CD4-positive, alpha-beta T cell treated with Interferon alpha-2 for 1 hour (primary cell): ENCODE data around the gene NCEH1.

Experiments used
- DNase-seq, 2 donors: peaks; one replicate each; pipeline ENCODE4 v3.0.0-alpha.2; 2020 to 2022

Gene NCEH1

DNA sequence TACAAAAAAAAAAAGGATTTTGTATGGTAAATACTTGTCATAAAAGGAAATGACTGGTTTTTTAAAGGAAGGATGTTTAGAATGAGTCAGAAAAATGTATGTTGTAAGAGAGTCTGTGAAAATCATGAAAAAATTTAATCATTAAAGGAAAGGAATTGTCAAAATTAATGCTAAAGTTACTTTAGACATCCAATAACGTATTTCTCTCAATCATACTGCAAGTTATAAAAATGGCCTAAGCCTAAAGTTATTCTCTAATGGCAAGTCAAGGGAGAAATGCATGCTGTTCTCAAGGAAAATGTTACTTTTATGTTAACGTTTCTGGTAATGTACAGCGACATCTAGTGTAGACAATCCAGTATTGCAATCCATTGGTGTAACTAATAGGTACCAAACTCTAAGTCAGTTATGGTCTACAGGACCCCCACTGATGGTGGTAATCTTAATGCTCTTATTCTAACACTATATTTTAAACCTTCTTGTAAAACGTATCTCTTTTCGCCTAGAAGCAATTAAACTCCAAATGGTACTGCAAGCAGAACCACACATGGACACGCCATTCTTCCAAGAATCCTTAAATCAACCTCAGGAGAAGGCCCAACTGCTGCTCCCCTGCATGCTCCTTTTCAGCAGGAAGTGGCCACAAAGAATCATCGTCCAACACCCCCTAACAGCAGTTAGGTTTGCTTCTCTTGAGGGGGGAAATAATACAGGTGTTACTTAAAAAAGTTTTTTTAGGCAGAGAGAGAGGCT lies 35.2 kb downstream of the NCEH1 start:
- peak in 1 of 2 donors; percentile 63 for DNase-seq

DNA sequence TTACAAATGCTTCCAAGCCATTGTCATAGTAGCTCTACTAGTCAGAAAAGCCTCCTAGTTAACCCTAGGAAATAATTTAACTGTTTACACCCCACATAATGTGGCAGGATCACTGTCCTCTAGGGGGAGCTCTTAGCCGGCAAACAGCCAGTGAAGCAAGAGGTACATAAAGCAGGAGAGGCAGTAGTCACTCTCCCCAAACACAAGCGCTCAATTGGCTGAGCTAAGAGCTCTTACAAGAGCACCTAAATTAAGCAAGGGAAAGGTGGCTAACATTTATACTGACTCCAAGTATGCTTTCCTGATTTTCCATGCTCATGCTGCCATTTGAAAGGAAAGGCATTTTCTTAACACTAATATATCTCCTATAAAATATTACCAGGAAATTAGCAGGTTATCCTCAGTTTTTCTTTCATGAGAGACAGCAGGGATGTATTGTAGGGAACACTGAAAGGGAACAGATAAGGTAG lies 37.6 kb downstream of the NCEH1 start:
- peak; percentile 52 to 67 for DNase-seq

DNA sequence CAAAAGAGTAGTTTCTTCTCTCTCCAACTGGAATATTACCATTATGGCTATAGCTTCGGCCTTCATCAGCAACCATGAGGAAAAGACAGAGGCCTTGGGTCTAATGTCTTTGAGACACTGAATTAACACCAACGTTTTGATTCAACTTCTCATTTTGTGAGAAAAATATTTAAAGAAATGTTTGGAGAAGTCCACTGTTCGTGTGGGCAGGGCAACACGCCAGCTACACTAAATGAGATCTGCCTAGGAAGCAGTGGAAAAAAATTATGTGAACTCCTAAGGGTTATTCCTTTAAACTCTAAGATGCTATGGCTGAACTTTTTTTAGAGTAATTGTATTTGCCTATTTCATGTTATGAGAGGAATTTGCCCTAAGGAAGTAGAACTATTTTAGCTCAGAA lies 41.8 kb downstream of the NCEH1 start:
- DNase-seq, result no peak

DNA sequence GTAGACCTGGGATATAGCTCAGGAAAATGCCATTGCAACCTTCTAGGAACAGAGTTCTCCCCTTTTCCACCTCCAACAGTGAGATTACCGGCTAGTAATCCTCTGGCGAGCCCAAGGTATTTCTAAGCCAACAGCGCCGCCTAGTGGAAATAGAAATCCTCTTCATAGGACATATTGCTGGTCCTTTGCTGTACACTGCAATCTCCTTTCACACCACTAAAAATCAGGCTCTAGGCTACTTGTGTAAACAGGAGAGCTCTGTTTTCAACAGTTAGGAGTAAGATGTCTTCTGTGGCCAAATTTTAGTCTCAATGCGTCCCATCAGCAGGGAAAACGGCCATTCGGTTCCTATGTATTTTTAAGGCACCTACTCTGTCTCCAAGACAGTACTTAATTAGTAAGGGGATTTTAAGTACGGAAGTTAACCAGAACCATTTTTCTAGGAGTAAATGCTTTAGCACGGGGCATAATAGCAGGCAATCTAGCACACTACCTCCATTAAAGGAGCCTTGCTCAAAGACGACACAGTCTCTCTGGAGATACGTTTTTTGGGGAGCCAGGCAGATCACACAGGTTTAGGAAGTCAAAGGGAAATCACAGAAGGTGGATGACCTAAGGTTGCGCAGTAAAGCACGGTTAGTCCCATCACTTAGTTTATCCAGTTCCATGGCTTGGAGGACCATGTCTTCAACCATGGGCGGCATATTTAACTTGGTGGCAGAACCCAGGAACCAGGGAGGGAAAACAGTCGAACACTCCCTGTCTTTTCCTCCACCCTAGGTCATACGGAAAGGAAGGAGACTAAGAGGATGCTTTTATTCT lies 43.8 kb downstream of the NCEH1 start:
- DNase-seq, result peak; percentile 67 to 86

DNA sequence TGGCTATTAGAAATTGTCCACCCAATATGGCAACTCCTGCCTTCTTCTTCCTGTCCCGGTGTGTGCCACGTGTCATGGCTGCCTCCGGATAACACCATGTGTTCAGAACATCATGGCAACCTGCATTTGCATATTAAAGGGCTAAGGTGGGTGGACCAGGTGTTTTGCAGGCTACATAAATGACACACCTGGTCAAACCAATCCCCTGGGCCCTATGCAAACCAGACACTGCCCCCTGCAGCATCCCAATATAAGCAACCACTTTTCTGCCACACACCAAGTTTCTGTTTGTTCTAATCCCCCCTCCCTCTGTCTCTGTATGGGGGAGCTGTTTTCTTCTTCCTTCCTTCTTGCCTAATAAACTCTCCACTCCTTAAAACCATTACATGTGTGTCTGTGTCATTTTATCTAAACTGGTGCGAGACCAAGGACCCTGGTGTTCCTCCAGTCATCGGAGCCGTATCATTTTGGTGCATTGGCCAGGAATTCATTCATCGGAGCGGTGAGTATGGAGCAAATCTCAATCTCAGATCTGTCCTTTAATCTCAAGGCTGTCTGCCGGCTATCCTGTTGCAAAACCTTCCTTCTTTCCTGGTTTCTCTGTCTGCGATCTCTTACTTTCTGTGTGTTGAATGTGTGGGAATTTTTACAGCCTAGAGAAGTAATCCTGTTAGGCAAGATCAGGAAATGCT lies 44.5 kb downstream of the NCEH1 start:
- DNase-seq, result no peak

DNA sequence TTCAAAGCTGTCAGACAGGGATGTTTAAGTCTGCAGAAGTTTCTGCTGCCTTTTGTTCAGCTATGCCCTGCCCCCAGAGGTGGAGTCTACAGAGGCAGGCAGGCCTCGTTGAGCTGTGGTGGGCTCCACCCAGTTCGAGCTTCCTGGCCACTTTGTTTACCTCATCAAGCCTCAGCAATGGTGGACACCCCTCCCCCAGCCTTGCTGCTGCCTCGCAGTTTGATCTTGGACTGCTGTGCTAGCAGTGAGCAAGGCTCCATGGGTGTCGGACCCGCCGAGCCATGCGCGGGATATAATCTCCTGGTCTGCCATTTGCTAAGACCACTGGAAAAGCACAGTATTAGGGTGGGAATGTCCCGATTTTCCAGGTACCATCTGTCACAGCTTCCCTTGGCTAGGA lies 45.4 kb downstream of the NCEH1 start:
- peak in 1 of 2 donors; percentile 26 for DNase-seq

DNA sequence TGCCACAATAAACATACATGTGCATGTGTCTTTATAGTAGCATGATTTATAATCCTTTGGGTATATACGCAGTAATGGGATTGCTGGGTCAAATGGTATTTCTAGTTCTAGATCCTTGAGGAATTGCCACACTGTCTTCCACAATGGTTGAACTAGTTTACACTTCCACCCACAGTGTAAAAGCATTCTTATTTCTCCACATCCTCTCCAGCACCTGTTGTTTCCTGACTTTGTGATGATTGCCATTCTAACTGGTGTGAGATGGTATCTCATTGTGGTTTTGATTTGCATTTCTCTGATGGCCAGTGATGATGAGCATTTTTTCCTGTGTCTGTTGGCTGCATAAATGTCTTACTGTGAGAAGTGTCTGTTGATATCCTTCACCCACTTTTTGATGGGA lies 50.4 kb downstream of the NCEH1 start:
- peak in 1 of 2 donors; percentile 13 for DNase-seq

DNA sequence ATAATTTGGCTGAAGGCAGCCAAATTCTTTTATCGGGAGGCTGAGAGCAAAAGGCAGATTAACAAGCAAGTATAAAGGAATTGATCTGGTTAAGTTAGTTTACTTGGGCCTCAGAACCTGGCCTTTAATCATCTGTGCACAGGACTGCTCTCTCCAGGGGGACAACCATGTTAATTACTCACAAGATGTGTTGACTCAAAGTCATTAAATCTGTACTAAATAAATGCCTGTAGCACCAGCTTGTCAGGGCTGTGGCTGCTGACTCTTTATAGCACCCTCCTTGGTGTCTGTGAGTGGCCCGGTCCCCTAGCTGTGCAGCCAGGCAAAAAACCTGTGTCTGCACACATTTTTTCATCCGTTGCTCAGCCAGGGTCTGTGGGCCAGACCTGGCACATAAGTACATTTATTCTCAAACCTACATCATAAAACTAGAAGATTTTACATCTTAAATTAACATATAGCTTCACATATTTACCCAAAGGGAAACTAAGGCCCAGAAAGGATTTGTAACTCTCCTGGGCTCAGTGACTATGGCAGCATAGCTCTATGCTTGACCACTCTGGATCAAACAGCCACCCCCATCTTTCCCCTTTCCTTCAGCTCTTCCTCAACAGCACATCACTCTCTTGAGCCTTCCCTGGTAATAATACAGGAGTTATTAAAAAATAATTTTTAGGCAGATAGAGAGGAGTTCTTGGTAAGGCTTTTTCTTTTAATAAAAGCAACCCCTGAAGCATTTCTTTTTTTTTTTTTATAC lies 51.4 kb downstream of the NCEH1 start:
- no peak for DNase-seq

DNA sequence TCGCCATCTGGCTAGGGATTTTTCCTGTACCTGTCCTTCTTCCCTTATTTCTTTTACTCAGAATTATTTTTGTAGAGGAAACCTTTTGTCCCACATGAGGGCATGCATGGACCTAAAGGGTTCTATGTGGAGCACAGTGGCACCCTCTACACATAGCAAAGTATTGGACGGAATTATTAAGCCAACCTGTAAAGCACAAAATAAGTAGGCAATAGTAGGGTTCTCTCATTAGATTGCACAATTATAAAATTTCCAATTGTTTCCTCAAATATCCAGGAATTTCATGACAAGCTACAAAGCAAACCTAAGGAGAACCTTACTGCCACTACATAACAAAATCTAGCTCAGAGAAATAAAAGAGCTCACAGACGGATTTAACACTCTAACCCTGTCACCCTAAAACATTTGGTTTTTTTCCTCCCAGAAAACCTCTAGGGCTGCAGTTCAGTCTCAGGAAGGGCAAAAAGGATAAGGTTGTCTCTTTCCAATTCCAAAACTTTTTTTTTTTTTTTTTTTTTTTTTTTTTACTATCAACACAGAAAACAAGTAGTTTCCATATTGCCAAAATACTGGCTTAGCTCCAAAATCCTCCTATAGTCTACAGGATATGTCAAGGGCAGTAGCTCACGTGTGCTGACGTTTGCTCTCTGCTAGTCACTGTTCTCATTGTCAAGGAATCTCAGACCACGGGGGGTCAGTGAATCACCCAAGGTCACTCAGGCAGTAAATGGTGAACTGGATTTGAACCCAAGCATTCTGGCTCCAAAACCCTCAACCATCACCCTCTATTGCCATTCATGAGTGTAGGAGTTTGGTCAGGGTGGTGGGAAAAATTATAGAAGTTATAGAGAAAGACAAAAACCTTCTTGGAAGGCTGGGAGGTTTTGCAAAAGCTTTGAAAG lies 52.3 kb downstream of the NCEH1 start:
- no peak for DNase-seq

DNA sequence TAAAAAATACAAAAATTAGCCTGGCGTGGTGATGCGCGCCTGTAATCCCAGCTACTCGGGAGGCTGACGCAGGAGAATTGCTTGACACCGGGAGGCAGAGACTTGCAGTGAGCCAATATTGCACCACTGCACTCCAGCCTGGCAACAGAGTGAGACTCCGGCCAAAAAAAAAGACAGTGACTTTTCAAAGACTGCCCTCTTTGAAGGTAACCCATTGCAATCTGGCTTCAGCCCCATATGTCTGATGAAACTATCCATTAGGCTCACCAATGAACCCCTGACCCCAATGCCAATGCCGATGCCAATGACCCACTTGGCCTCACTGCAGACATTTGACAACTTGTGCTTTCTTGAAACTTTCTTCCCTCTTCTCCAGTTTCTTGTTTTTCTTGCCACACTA lies 54.3 kb downstream of the NCEH1 start:
- no peak for DNase-seq

DNA sequence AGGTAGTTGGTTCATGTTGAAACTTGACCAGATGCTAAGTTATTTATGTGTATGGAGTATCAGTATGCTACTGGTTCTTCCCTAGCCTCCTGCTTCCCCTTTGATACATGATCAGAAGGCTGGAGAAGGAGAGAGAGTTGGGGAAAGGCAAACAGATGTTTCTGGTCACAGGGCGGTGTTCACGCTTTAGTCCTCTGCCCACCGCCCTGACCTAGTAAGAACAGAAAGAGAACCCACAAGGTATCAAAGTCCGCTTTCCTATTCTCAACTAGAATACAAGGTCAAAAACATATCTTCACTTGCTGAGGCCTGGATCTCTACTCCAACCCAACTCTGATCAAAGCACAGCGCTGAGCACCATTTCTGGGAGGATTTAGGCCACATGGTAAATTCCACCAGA lies 55.5 kb downstream of the NCEH1 start:
- no peak for DNase-seq

DNA sequence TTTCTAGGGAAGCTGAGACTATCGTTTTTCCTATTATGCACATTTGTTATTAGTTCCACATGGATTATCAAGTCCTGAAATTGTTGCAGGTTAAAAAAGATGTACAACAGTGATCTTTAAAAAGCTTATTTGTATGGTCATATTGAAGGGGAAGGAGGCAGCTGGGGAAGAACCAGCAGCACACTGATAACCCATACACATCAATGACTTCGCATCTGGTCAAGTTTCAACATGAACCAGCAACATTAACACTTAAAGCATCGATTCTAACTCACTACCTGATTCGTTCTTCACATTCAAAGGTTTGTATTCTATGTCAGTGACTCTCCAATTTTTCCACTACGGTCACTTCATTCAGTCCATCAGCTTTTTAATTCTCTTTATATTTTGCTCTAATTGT lies 56.4 kb downstream of the NCEH1 start:
- no peak for DNase-seq

DNA sequence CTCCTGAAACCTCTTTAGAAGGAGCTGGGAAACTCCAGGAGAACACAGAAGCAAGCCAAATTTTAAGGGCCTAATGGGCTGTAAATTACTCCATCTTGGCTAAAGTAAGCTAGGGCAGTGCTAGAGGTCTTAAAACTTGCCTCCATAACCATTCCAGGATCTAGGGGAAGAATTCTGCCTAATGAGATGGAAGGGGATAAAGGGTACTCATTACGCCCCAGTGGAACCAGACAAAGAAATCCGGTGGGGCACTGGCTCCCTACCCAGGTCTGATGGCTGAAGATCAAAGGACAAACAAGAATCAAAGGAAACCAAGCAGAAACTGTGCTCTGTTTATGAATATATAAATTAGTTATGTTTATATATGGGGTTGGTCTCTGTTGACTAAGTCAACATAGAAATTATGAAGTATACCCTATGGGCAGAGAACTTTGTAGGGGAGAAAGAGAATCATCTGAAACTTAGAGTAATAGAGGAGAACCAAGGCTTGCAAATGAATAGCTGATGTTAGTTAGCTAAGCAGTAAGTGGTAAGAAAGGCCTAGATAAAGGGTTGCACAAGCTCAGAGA lies 57.8 kb downstream of the NCEH1 start:
- DNase-seq, result no peak

DNA sequence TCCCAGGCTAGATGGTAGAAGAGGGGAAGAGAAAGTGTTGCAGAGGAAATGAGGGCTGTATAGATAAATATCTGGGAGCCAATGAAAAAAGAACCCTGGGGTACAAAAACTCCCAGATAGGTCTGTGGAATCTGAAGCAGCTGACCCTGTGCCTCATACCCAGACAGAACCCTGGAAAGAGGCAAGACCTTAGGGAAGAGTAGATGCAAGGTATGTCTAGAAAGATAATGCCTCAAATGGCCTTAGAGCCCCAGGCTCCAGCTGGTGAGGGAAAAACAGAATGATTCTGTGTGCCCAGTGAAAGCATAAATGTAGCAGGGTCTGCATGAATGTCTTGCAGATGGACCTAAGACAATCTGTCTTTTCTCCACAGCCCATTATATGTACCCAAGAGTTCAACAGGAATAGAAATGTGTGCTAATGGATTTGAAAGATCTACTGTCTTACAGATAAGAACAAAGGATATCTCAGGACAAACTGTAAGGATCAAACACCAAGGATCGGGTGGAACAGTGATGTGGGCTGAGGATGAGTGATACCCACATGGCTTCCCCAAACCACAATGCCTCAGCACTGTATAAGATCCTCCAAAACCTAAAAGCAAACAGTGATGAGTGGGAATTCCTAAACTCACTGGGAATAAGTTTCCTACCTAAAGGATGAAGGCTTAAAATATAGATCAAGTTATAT lies 58.8 kb downstream of the NCEH1 start:
- no peak for DNase-seq

DNA sequence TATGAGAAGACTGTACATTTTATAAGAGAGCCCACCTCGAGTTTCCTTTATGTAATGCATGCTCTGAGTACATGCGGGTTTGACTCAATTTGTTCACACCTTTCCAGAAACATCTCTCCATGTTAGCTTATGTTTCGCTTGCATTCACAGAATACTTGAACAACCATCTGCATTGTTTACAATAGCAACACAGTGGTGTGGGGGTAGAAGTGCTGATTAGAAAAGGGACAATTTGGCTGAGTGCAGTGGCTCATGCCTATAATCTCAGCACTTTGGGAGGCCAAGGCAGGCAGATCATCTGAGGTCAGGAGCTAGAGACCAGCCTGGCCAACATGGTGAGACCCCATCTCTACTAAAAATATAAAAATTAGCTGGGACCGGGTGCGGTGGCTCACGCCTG lies 60.9 kb downstream of the NCEH1 start:
- DNase-seq, result no peak

DNA sequence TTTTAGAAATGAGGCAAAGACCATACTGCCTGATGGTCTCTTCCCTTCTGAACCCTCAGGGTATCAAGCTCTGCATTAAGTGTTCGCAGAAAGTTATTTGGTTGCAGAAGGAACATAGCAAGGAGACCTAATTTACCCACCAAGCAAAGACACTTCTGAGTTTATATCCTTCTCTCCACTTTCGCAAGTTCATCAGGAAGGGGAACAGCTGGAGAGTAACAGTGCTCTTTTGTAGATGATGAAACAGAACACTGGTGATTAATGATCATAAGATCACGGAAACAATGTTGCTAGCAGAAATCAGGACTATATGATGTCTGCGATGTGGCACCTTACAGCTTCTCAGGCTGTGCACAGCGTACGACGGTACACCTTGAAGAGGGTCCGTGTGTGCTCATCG lies 62.1 kb downstream of the NCEH1 start:
- no peak for DNase-seq

DNA sequence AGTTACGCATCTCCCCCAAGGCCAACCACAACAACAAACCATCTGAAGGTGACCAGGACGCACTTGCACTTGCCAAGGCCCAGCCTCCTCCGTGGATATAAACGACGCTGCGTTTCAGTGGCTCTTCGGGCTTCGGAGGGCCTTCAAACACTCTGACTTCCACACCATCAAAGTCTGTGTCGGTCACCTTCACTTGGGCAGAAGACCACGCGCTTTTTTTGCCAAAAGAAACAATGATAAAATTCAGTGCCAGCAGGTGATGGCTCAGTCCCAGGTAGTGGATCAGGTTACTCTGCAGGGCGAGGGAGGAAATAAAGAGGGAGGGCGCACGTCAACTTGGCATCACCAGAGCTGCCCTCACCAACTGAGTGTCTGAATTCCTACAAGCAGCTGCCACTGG lies 63.0 kb downstream of the NCEH1 start:
- DNase-seq, result no peak

DNA sequence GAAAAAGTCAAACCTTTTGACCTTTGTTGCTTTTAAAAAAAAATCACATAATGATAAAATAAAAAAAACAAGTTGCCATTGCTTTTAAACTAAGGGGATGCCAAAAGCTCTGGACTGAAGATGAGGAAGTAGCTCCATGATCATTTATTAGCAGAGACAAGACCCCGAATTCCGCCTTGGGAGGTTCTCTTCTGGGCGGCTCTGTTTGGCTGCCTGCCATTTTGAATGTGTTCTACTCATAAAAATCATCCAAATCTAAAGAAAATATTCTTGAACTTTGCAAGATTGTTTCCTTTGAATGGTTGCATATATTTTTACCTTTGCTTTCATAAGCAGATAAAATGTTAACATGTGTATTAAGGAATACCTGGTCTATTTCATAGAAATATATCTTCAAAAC lies 63.8 kb downstream of the NCEH1 start:
- no peak for DNase-seq

DNA sequence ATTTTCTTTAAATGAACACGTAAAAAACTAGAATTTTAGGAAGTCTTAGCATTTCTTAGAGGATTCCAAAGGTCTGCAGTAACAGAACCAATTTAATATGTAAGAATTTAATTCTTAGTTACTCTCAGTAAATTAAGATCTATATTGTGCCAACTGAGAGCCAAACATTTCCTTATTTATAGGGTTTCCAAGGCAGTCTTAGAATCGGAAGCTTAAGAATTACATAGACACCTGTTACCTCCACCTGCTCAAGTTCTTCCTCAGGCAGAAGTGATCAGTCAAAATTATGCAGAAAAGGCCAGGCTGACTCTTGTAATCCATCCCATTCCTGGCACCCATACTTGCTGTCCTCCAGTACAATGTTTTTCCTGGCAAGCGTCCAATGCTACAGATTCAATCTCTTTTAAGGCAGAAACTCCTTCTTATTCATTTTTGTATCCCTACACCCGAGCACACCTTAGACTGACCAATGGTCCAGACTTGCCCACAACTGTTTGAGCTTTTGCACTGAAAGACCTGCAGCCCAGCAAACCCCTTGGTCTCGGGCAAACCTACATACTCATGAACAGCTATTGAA lies 64.3 kb downstream of the NCEH1 start:
- DNase-seq, result no peak

DNA sequence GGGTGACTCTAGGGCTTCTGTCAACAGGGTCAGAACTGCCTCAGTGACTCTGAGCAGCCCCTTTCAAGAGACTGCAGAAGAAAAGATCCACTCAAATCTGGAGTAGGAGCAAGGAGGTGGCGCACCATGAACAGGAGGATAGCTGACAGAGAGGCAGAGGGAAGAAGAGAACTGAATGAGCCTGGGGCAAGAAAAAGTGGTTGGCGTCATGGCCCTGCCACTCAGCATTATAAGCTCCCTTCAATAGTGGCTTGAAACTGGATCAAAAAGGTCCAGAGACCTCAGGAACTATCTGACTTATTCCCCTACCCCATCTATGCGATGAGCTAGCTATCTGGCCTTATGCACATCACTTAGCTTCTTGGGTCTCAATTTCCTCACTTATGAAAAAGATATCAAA lies 66.6 kb downstream of the NCEH1 start:
- no peak for DNase-seq
